Right renal cortex interstitium (tissue), 3 donors: Measurements from ENCODE around the gene CRLF1. TPM values are rescaled to one million over a fixed set of nuclear protein-coding genes. Genes with fewer than 3 reads are reported as not detected.

ENCODE experiments used
- DNase-seq, 3 donors: peaks; one replicate each; pipeline ENCODE4 v3.0.0-alpha.2; 2013; ENCODE audit warnings: low read depth in 3 of 3, low spot score in 2 of 3
- polyA plus RNA-seq, 3 donors: library from polyadenylated mRNA; unstranded; fragments of 120-200 nt; gene quantifications; one replicate each; pipeline ENCODE4 v1.2.1, GENCODE V29; 2013; ENCODE audit not compliant: insufficient read length in 3 of 3

The CRLF1 gene
- polyA plus RNA-seq, 3 donors: 2.7 to 3.5 (median 3.2) TPM

DNA sequence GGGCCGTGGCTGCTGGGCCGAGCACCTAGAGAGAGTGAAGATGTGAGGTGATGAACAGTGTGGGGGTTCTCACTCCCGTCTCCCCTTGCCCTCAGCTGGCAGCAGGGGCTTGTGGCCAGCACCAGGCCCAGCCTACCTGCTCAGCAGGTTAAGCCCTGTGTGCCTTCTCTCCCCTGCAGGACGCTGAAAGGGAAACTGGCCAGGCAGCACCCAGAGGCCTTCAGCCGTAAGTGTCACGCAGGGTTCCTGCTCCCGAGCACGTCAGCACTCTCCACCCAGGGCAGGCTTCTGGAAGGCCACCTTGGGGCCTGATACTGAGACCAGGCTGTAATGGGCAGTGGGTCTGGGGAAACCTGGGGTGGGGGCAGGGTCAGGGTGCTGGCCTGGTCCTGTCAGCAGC, 39.6 kb downstream of the CRLF1 start:
- no peak for DNase-seq

DNA sequence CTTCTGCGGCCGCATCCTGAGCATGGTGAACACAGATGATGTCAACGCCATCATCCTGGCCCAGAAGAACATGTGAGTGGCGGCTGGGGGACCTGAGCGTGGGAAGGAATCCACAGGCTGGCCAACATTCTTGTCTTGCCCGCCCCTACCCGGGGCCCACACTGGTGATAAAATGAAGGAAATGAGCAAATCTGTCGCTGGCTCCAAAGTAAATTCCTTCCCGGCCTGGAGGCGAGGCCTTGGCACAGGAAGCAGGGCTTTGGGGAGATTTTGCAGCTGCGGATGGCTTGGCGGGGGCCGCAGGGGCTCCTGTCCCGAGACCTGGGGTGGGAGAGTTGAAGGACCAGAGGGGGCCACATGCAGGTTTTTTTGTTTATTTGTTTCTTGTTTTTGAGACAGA, 44.5 kb downstream of the CRLF1 start:
- no peak for DNase-seq

DNA sequence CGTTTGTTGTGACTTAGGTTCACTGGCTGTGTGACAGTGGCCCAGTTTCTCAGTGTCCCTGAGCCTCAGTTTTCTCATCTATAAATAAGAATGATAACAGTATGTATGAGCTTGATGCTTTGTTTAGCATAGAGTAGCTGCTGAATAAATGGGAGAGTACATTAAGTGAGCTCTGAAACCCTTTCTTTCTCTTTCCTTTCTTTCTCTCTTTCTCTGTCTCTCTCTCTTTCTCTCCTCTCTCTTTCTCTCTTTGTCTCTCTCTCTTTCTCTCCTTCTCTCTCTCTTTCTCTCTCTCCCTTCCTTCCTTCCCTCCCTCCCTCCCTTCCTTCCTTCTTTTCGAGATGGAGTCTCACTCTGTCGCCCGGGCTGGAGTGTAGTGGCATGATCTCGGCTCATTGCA, 46.9 kb downstream of the CRLF1 start:
- no peak for DNase-seq

DNA sequence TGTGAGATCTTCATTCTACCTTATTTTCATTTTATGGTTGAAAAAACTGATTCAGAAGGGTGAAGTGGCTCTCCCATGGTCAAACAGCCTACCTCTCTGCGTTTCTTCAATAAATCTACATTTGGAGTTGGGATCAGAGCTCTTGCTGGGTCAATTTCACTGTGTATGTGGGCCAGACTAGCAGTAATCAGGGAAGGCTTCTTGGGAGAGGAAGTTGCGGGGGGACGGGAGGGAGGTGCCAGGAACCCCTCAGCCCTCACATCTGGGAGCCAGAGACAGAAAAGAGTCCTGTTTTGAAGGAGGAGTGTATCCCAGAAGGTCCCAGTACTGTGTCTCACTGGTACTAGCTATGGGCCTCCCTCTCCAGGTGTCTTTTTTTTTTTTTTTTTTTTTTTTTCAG, 48.0 kb downstream of the CRLF1 start:
- no peak for DNase-seq

DNA sequence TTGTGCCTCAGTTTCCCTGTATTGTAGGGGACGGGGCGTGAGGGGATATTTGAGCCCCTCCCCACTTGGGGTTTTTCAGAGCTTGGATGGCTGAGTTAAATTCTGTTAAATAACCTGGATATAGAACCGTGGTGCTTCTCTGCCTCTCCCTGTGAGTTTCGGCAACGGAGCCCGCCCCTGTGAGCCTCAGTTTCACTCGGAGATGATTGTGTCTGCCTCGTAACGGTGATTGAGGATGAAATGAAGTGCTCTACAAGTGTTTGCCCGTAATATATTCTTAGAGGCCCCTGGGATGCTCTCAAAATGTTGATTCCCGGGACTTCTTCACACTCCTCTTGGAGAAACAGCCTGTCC, 48.4 kb downstream of the CRLF1 start:
- no peak for DNase-seq

DNA sequence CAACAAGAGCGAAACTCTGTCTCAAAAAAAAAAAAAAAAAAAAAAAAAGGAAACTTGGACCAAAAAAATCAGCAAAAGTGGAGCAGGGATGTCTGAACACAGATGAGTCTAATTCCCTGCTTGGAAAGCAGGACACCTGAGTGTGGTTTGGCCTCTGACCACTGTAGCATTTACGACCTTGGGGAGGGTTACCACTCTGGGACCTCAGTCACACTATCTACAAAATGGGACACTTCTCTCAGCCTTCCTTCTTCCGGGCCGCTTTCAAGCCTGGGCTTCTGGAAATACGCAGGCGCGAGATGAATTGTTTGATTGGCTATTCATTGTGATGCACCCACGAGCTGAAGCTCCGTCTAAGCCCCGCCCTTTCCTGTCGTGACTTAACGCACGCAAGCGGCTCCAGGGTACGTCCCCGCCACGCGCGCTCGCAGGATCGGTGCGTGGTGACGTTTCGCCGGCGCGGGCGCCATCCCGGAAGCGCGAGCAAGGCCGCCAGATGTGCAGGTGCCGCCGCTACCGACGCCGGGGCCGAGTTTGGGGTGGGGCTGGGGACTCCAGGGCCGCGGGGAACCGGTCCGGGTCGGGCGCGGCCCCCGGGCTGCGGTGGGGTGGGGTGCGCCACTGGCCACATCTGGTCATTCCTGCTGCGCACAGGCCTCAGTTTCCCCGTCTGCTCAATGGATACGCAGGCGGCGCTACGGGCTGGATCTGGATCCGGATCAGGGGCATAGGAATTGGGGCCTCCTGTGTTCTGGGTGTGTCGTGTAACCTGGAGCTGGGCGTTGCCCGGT, 49.0 kb downstream of the CRLF1 start, which contains the start of gene KXD1:
KXD1 (plus strand) TSS at position 460 of the 791 bp plus-strand sequence. CDS start 4,187 bp downstream, outside the sequence.
- DNase-seq: peak; percentile 81 to 91 (median 87)

DNA sequence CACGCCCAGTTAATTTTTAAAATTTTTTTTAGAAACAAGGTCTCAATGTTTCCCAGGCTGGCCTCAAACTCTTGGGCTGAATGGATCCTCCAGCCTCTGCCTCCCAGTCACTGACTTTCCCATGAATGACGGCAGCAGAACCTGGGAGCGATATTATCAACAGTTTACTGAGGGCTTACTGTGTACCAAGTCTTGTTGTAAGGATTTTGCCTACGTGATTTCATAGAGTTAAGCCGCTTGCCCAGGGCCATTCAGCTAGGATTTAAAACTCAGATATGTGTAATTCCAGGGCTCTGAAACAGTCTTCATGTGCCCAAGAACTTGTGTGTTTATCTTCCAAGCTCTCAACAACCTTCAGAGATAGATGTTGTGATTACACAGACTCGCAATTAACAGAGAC, 55.0 kb downstream of the CRLF1 start:
- no peak for DNase-seq

DNA sequence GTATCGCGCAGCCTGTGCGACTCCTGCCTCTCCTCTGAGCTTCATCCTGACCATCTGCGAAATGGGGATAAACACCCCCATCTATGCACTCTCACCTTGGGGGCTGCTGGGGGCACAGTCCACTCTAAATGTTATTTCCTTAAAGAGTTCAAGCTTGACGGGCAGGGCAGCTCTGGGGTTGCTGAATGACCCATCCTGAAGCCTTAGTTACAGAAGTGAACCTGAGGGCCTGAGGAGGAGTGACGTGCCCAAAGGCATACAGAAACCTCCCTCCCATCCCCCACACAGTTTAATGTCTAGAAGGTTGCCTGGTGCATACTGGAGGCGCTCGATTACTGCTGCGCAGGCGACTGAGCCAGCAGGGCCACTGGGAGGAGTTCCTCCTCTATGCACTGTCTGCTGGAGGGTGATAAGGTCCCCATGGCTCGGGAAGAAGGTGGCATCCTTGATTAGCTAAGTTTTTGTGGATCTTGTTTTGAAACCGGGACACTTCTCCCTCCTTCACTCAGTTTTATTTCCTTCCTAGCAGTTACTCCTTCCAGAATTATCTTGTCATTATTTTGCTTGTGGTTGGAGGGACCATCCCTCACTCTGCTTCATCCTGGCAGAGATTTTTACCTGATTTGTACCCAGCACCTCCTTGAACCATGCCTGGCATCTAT, 62.7 kb downstream of the CRLF1 start:
- DNase-seq: no peak

Other genes starting within 250 kb of the CRLF1 start
- 1 to 10 TPM; 2.6 to 5.2 (median 3.2) TPM for gene GDF15, start 220.6 kb downstream of the CRLF1 start, polyA plus RNA-seq
- gene LRRC25, start 209.2 kb downstream of the CRLF1 start, polyA plus RNA-seq: 1 to 10 TPM in 1 of 3 donors, under 1 TPM in 2; 0.65 to 1.2 (median 0.85) TPM
- gene SSBP4, start 187.4 kb downstream of the CRLF1 start, polyA plus RNA-seq: 10 to 100 TPM; 51.1 to 65.2 (median 61.6) TPM
- 10 to 100 TPM; 89.5 to 99.8 (median 98.8) TPM for gene ISYNA1, start 168.7 kb downstream of the CRLF1 start, polyA plus RNA-seq
- gene ELL, start 84.7 kb downstream of the CRLF1 start, polyA plus RNA-seq: 1 to 10 TPM; 8.4 to 8.6 (median 8.4) TPM
- gene FKBP8, start 63.2 kb downstream of the CRLF1 start, polyA plus RNA-seq: 100 to 1,000 TPM; 134 to 170 (median 153) TPM
- 10 to 100 TPM; 50.3 to 56.0 (median 51.8) TPM for gene KXD1, start 48.9 kb downstream of the CRLF1 start, polyA plus RNA-seq
- gene UBA52, start 34.9 kb downstream of the CRLF1 start, polyA plus RNA-seq: 100 to 1,000 TPM; 768 to 922 (median 860) TPM
- gene REX1BD, start 18.0 kb downstream of the CRLF1 start, polyA plus RNA-seq: 10 to 100 TPM; 22.0 to 24.5 (median 22.3) TPM
- 1 to 10 TPM; 1.5 to 2.6 (median 1.9) TPM for gene TMEM59L, start 6.1 kb upstream of the CRLF1 start, polyA plus RNA-seq
- 1 to 10 TPM; 5.0 to 6.1 (median 5.3) TPM for gene KLHL26, start 30.2 kb upstream of the CRLF1 start, polyA plus RNA-seq
- 10 to 100 TPM; 12.0 to 13.6 (median 12.2) TPM for gene CRTC1, start 76.9 kb upstream of the CRLF1 start, polyA plus RNA-seq
- gene COMP, start 184.5 kb upstream of the CRLF1 start, polyA plus RNA-seq: under 1 TPM; 0.04 to 0.10 (median 0.07) TPM
- gene UPF1, start 225.2 kb upstream of the CRLF1 start, polyA plus RNA-seq: 10 to 100 TPM; 44.7 to 56.8 (median 48.2) TPM